OCI-LY3 (cell line): ENCODE measurements around the gene UNCX.

Source experiments
- CTCF ChIP-seq: fragments of 200-600, 300-600 bp; sonication (generic); IDR thresholded peaks from 2 replicates; pipeline ENCODE4 v1.5.1; 2014; ENCODE audit warnings: antibody characterized with exemption, low read length, low read depth
- EZH2phosphoT487 ChIP-seq: fragments of 200-600 bp; shearing (Covaris generic); IDR thresholded peaks from 2 replicates; pipeline ENCODE4 v1.6.1; 2018; ENCODE audit warnings: antibody characterized with exemption, mixed run types, low read depth

DNA sequence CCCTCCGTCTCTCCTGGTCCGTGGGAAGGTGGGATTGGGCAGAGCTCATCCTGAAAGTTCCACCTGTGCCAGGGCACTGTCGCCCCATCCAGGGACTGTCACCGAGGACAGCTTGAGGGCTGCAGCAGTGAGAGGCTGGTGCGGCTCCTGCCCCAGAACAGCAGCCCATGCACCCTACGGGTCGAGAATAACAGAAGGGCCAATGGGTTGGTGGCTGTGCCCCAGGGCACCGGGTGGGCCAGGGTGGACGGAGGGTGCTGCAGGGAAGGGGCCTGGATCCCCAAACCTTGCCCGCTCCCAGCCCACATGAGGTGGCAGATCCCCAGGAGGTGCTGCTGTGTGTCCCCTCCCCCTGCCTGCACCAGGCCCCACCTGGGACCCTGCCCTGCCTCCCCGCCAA, 23.9 kb downstream of the UNCX start:
- TF ChIP-seq CTCF (no peak), EZH2phosphoT487 (no peak)
